K562 (cell line): ENCODE data around the gene EIF5. TPM values are rescaled to one million over a fixed set of nuclear protein-coding genes. Genes with fewer than 3 reads are reported as not detected.

ENCODE experiments used
- BHLHE40 ChIP-seq: IDR thresholded peaks from 2 replicates; pipeline ENCODE4 v1.6.1; 2011; ENCODE audit warnings: low read length, improper control_type of control experiment
- CXXC5 ChIP-seq: fragments of 250-450 bp; sonication (Bioruptor Pico); IDR thresholded peaks from 2 replicates; pipeline ENCODE4 v1.8.0; 2022; ENCODE audit warnings: inconsistent platforms, mild to moderate bottlenecking, moderate library complexity
- DEAF1 ChIP-seq: fragments of 450-650 bp; formaldehyde crosslinking; IDR thresholded peaks from 2 replicates; pipeline ENCODE4 v1.4.0; 2020; ENCODE audit warnings: mild to moderate bottlenecking, moderate library complexity
- ELF1 ChIP-seq: fragments of 200-800 bp; sonication (Bioruptor generic); IDR thresholded peaks from 2 replicates; pipeline ENCODE4 v1.6.1; 2016; ENCODE audit warnings: missing genetic modification characterization, missing compliant biosample characterization
- ETV5 ChIP-seq: sonication (generic); formaldehyde crosslinking; IDR thresholded peaks from 2 replicates; pipeline ENCODE4 v1.4.0; 2020; ENCODE audit warnings: low read depth, mild to moderate bottlenecking, missing genetic modification reagents
- FOXP4 ChIP-seq: sonication (generic); formaldehyde crosslinking; IDR thresholded peaks from 2 replicates; pipeline ENCODE4 v1.8.0; 2022; ENCODE audit warnings: mild to moderate bottlenecking, missing genetic modification reagents, borderline replicate concordance
- IFI16 ChIP-seq: fragments of 250-450 bp; sonication (Bioruptor Pico); IDR thresholded peaks from 2 replicates; pipeline ENCODE4 v2.1.2; 2022; ENCODE audit warnings: mild to moderate bottlenecking, inconsistent platforms
- KDM1A ChIP-seq, 2 experiments: fragments of 450-650 bp; IDR thresholded peaks; 2 replicates each; pipeline ENCODE4 v1.6.1; 2016; ENCODE audit warnings: mild to moderate bottlenecking in 2 of 2
- MTA2 ChIP-seq: fragments of 450-650 bp; IDR thresholded peaks from 2 replicates; pipeline ENCODE4 v1.6.1; 2016; ENCODE audit warnings: low read depth
- NFIC ChIP-seq: fragments of 450-650 bp; IDR thresholded peaks from 2 replicates; pipeline ENCODE4 v1.6.1; 2017; ENCODE audit warnings: mild to moderate bottlenecking, inconsistent platforms
- NR0B1 ChIP-seq: fragments of 450-650 bp; IDR thresholded peaks from one replicate; pipeline ENCODE4 v1.6.1; 2018; ENCODE audit warnings: mild to moderate bottlenecking, moderate library complexity; ENCODE audit not compliant: partially characterized antibody
- NR4A1 ChIP-seq, 2 experiments: fragments of 250-450 bp in 1 of 2; fragments of 450-650 bp in 1 of 2; sonication (Bioruptor Pico) in 1 of 2; IDR thresholded peaks; 2 replicates each; pipeline versions ENCODE4 v1.4.0 to v1.6.1; 2016 to 2020; ENCODE audit warnings: mild to moderate bottlenecking in 2 of 2, missing compliant biosample characterization in 1 of 2, missing genetic modification characterization in 1 of 2, moderate library complexity in 1 of 2
- PHB ChIP-seq: fragments of 250-450 bp; sonication (Bioruptor Pico); IDR thresholded peaks from 2 replicates; pipeline ENCODE4 v1.5.0; 2021
- PHF21A ChIP-seq: fragments of 450-650 bp; IDR thresholded peaks from 2 replicates; pipeline ENCODE4 v1.6.1; 2017; ENCODE audit warnings: low read depth, borderline replicate concordance
- POLR2G ChIP-seq: fragments of 200-400 bp; formaldehyde crosslinking; IDR thresholded peaks from 2 replicates; pipeline ENCODE4 v1.6.1; 2017; ENCODE audit warnings: low read depth, mild to moderate bottlenecking, antibody characterized with exemption, low read length, moderate library complexity
- SMARCC2 ChIP-seq: fragments of 450-650 bp; IDR thresholded peaks from 2 replicates; pipeline ENCODE4 v1.6.1; 2017; ENCODE audit warnings: antibody characterized with exemption, moderate library complexity, mild to moderate bottlenecking, low read depth
- SOX6 ChIP-seq: fragments of 450-650 bp; IDR thresholded peaks from 2 replicates; pipeline ENCODE4 v1.6.1; 2014; ENCODE audit warnings: mild to moderate bottlenecking
- TARDBP ChIP-seq: fragments of 450-650 bp; IDR thresholded peaks from 2 replicates; pipeline ENCODE4 v1.6.1; 2016
- TFAM ChIP-seq: fragments of 250-450 bp; sonication (Bioruptor Pico); conservative IDR thresholded peaks from 2 replicates; pipeline ENCODE4 v1.5.0; 2021; ENCODE audit warnings: mild to moderate bottlenecking, moderate library complexity
- ZFP30 ChIP-seq: fragments of 250-450 bp; sonication (Bioruptor Pico); IDR thresholded peaks from 2 replicates; pipeline ENCODE4 v1.8.0; 2022; ENCODE audit warnings: moderate library complexity, mild to moderate bottlenecking, inconsistent platforms, borderline replicate concordance
- ZNF436 ChIP-seq: fragments of 250-450, 450-650 bp; sonication (Bioruptor Pico); formaldehyde crosslinking; IDR thresholded peaks from 2 replicates; pipeline ENCODE4 v1.7.0; 2020; ENCODE audit warnings: mild to moderate bottlenecking
- ZNF696 ChIP-seq: fragments of 250-450 bp; sonication (Bioruptor Pico); conservative IDR thresholded peaks from 2 replicates; pipeline ENCODE4 v1.4.0; 2020; ENCODE audit warnings: mild to moderate bottlenecking, moderate library complexity
- polyA plus RNA-seq, 8 experiments: library from polyadenylated mRNA; depleted of rRNA in 4 of 8; stranded (reverse) in 5 of 8; unstranded in 3 of 8; fragments of >200 nt; fragmentation: Nextera tagmentation in 2 of 8; fragmentation: Illumina TruSeq in 1 of 8; extraction: Ambion mirVana in 2 of 8; extraction: Trizol in 1 of 8; gene quantifications; 2 replicates each; pipeline versions ENCODE4 v1.2.1 to v1.2.3, GENCODE V29; 2011 to 2014; ENCODE audit warnings: inconsistent platforms in 1 of 8, missing spikeins in 1 of 8
- total RNA-seq, 7 experiments: library from RNA; depleted of rRNA in 6 of 7; stranded (reverse); fragments of >200 nt in 6 of 7; fragmentation: Illumina TruSeq in 2 of 7; extraction: Trizol in 2 of 7; gene quantifications; 2 replicates each; pipeline versions ENCODE4 v1.2.1 to v1.2.3, GENCODE V29; 2011 to 2021; ENCODE audit warnings: low replicate concordance in 1 of 7

Gene EIF5
- total and polyA plus RNA-seq, 9 of the 15 experiments (the other 6 are each of a cell fraction or from before 2014, with no cell fraction given), result 92.7 to 442 (median 190) TPM

- TF ChIP-seq ZNF696 (CRISPR knock-in tag) (no peak), ZFP30 (no peak), POLR2G (no peak), PHF21A (no peak), ZNF436 (CRISPR knock-in tag) (no peak), NFIC (no peak), TFAM (CRISPR knock-in tag) (no peak), NR4A1 (CRISPR knock-in tag; IDR thresholded peaks at IDR 0.05) (no peak), NR4A1 (tag; IDR thresholded peaks at IDR 0.05) (no peak), KDM1A (IDR thresholded peaks at IDR 0.05) (peak; percentile 36 to 43; a peak in 3 of 4 replicates), ETV5 (CRISPR knock-in tag) (no peak), SMARCC2 (no peak), IFI16 (CRISPR knock-in tag) (no peak), SOX6 (peak; percentile 14; the same call in 1 of the 2 replicates), MTA2 (no peak), ELF1 (peak; percentile 60; the same call in 1 of the 2 replicates), PHB (CRISPR knock-in tag) (no peak), BHLHE40 (peak; percentile 65), FOXP4 (no peak), DEAF1 (CRISPR knock-in tag) (no peak), TARDBP (no peak), NR0B1 (no peak), CXXC5 (peak; percentile 24; the same call in 1 of the 2 replicates)
These were observed 4.4 kb upstream of the EIF5 start (continued) for GRCh38 chr14:103329401-103330347.
